ENCODE data around the gene TTLL11. TPM values are rescaled to one million over a fixed set of nuclear protein-coding genes. Genes with fewer than 3 reads are reported as not detected.
A peak's percentile ranks its signal among the peaks of the same experiment; 100 is the strongest.

TTLL11 gene
- total RNA-seq: 1 to 10 TPM; 4.0 to 4.5 TPM
- polyA plus RNA-seq: 6.2 TPM

GRCh38 chr9:122092611-122093506, at the start of gene TTLL11:
TSS of gene TTLL11 (minus strand) at chr9:122093308. CDS start at chr9:122093148, 160 bp downstream.
- H3K9me3 Mint-ChIP-seq: no peaks in the 10 kb centered on the region

GRCh38 chr9:122141671-122142070, 48.6 kb upstream of the TTLL11 start:
- peaks cover 0 to 2% of the 10 kb centered on the region in 2 donors for H3K27me3 Mint-ChIP-seq
- no peak overlapping the region for H3K4me3 ChIP-seq (ENCODE audit: low read length)

More at GRCh38 chr9:122092611-122093506, at the start of gene TTLL11:
- DNase-seq: peak; percentile 94 to 97 (median 96)
- ChIA-PET CTCF (interaction anchor here (1.2 to 4.0 kb wide), 2 partner anchors 32 to 258 kb away, joined by 5 to 11 read pairs; no protein-coding TSS in a partner anchor), POLR2A (interaction anchor here (0.6 to 1.4 kb wide), 4 partner anchors 36 to 736 kb away, joined by 3 to 6 read pairs (median 5); partner anchors contain the start of genes MRRF, PDCL and RBM18)
- H3K27me3 Mint-ChIP-seq: no peaks in the 10 kb centered on the region
- H3K27ac Mint-ChIP-seq: peak within 1 kb of the TSS; percentile 30 to 90 (median 78)
- no peaks in the 10 kb centered on the region for H3K9me3 ChIP-seq (ENCODE audit: low read length)
- H3K27me3 ChIP-seq (ENCODE audit: insufficient read depth, low read length, poor library complexity, severe bottlenecking): no peaks in the 10 kb centered on the region
- no peak within 1 kb of the TSS for H3K27ac ChIP-seq (ENCODE audit: low read depth, low read length)
- H3K36me3 Mint-ChIP-seq: peaks cover 0 to 7% (median 7%) of the 10 kb centered on the region in 3 donors
- peaks cover 40% of the 10 kb centered on the region for H3K4me1 ChIP-seq (ENCODE audit: insufficient read depth, low read length)
- no peaks in the 10 kb centered on the region for H3K36me3 ChIP-seq (ENCODE audit: insufficient read depth, low read length)
- peaks cover 33 to 47% (median 42%) of the 10 kb centered on the region in 3 donors for H3K4me1 Mint-ChIP-seq
- H3K4me3 Mint-ChIP-seq: peak within 1 kb of the TSS; percentile 88 to 95 (median 93)
- H3K4me3 ChIP-seq (ENCODE audit: low read length): peak within 1 kb of the TSS; percentile 74

GRCh38 chr9:122140368-122141193, 47.5 kb upstream of the TTLL11 start:
- Mint-ChIP-seq H3K36me3 (peaks cover 0 to 40% (median 8%) of the 10 kb centered on the region in 3 donors), H3K4me1 (no peaks in the 10 kb centered on the region), H3K27ac (peak overlapping the region in 1 of 8 donors; percentile 1), H3K27me3 (peaks cover 0 to 2% of the 10 kb centered on the region in 2 donors), H3K9me3 (no peaks in the 10 kb centered on the region), H3K4me3 (no peak overlapping the region)
- Histone ChIP-seq H3K4me3 (ENCODE audit: low read length) (no peak overlapping the region), H3K27ac (ENCODE audit: low read depth, low read length) (no peak overlapping the region), H3K4me1 (ENCODE audit: insufficient read depth, low read length) (no peaks in the 10 kb centered on the region), H3K36me3 (ENCODE audit: insufficient read depth, low read length) (peaks cover 20% of the 10 kb centered on the region), H3K27me3 (ENCODE audit: insufficient read depth, low read length, poor library complexity, severe bottlenecking) (no peaks in the 10 kb centered on the region), H3K9me3 (ENCODE audit: low read length) (no peaks in the 10 kb centered on the region)
- no peak for DNase-seq
- CTCF ChIA-PET: interaction anchor here (0.7 kb wide), 1 partner anchor 16 kb away, joined by 3 read pairs; no protein-coding TSS in a partner anchor
- POLR2A ChIA-PET: no interaction called here

More at GRCh38 chr9:122141671-122142070, 48.6 kb upstream of the TTLL11 start:
- peaks cover 20% of the 10 kb centered on the region for H3K36me3 ChIP-seq (ENCODE audit: insufficient read depth, low read length)
- no peak overlapping the region for H3K27ac ChIP-seq (ENCODE audit: low read depth, low read length)
- Mint-ChIP-seq H3K4me3 (no peak overlapping the region), H3K4me1 (no peaks in the 10 kb centered on the region), H3K9me3 (no peaks in the 10 kb centered on the region), H3K27ac (no peak overlapping the region), H3K36me3 (peaks cover 0 to 48% (median 10%) of the 10 kb centered on the region in 3 donors)
- H3K4me1 ChIP-seq (ENCODE audit: insufficient read depth, low read length): no peaks in the 10 kb centered on the region
- DNase-seq: no peak
- CTCF ChIA-PET: interaction anchor here (1.1 kb wide), 1 partner anchor 17 kb away, joined by 3 read pairs; no protein-coding TSS in a partner anchor
- no peaks in the 10 kb centered on the region for H3K9me3 ChIP-seq (ENCODE audit: low read length)
- POLR2A ChIA-PET: no interaction called here
- H3K27me3 ChIP-seq (ENCODE audit: insufficient read depth, low read length, poor library complexity, severe bottlenecking): no peaks in the 10 kb centered on the region

- Mint-ChIP-seq H3K36me3 (peaks cover 0 to 22% (median 1%) of the 10 kb centered on the region in 3 donors), H3K4me1 (no peaks in the 10 kb centered on the region), H3K9me3 (no peaks in the 10 kb centered on the region), H3K4me3 (no peak overlapping the region), H3K27me3 (peaks cover 0 to 2% of the 10 kb centered on the region in 2 donors), H3K27ac (no peak overlapping the region)
- Histone ChIP-seq H3K9me3 (ENCODE audit: low read length) (no peaks in the 10 kb centered on the region), H3K27me3 (ENCODE audit: insufficient read depth, low read length, poor library complexity, severe bottlenecking) (no peaks in the 10 kb centered on the region), H3K36me3 (ENCODE audit: insufficient read depth, low read length) (peaks cover 7% of the 10 kb centered on the region), H3K27ac (ENCODE audit: low read depth, low read length) (no peak overlapping the region), H3K4me3 (ENCODE audit: low read length) (no peak overlapping the region), H3K4me1 (ENCODE audit: insufficient read depth, low read length) (no peaks in the 10 kb centered on the region)
- CTCF ChIA-PET: no interaction called here
- POLR2A ChIA-PET: no interaction called here
- no peak for DNase-seq
These were observed 45.6 kb upstream of the TTLL11 start for GRCh38 chr9:122138560-122139268.

- H3K4me3 Mint-ChIP-seq: no peak overlapping the region
- POLR2A ChIA-PET: no interaction called here
- H3K4me1 ChIP-seq (ENCODE audit: insufficient read depth, low read length): no peaks in the 10 kb centered on the region
- peaks cover 3 to 5% of the 10 kb centered on the region in 2 donors for H3K27me3 Mint-ChIP-seq
- CTCF ChIA-PET: interaction anchor here (1.3 kb wide), 1 partner anchor 11 kb away, joined by 5 read pairs; no protein-coding TSS in a partner anchor
- H3K36me3 ChIP-seq (ENCODE audit: insufficient read depth, low read length): no peaks in the 10 kb centered on the region
- H3K36me3 Mint-ChIP-seq: no peaks in the 10 kb centered on the region
- no peaks in the 10 kb centered on the region for H3K9me3 Mint-ChIP-seq
- no peaks in the 10 kb centered on the region for H3K27me3 ChIP-seq (ENCODE audit: insufficient read depth, low read length, poor library complexity, severe bottlenecking)
- no peak overlapping the region for H3K4me3 ChIP-seq (ENCODE audit: low read length)
- H3K4me1 Mint-ChIP-seq: no peaks in the 10 kb centered on the region
- H3K27ac ChIP-seq (ENCODE audit: low read depth, low read length): no peak overlapping the region
- no peak for DNase-seq
- H3K9me3 ChIP-seq (ENCODE audit: low read length): no peaks in the 10 kb centered on the region
- H3K27ac Mint-ChIP-seq: no peak overlapping the region
These were observed 42.4 kb upstream of the TTLL11 start for GRCh38 chr9:122135529-122135859.

GRCh38 chr9:122134822-122135528, 41.9 kb upstream of the TTLL11 start:
- peak overlapping the region in 1 of 8 donors; percentile 34 for H3K27ac Mint-ChIP-seq
- no peaks in the 10 kb centered on the region for H3K4me1 Mint-ChIP-seq
- H3K4me3 Mint-ChIP-seq: no peak overlapping the region
- no peaks in the 10 kb centered on the region for H3K27me3 ChIP-seq (ENCODE audit: insufficient read depth, low read length, poor library complexity, severe bottlenecking)
- no peak for DNase-seq
- no peaks in the 10 kb centered on the region for H3K4me1 ChIP-seq (ENCODE audit: insufficient read depth, low read length)
- H3K36me3 ChIP-seq (ENCODE audit: insufficient read depth, low read length): no peaks in the 10 kb centered on the region
- no peak overlapping the region for H3K27ac ChIP-seq (ENCODE audit: low read depth, low read length)
- H3K9me3 Mint-ChIP-seq: no peaks in the 10 kb centered on the region
- H3K9me3 ChIP-seq (ENCODE audit: low read length): no peaks in the 10 kb centered on the region
- H3K36me3 Mint-ChIP-seq: no peaks in the 10 kb centered on the region
- POLR2A ChIA-PET: no interaction called here
- CTCF ChIA-PET: interaction anchor here (1.3 to 1.8 kb wide), 2 partner anchors 10 kb away, joined by 5 to 8 read pairs; no protein-coding TSS in a partner anchor
- H3K27me3 Mint-ChIP-seq: peaks cover 3 to 5% of the 10 kb centered on the region in 2 donors
- no peak overlapping the region for H3K4me3 ChIP-seq (ENCODE audit: low read length)

- H3K9me3 Mint-ChIP-seq: no peaks in the 10 kb centered on the region
- Histone ChIP-seq H3K4me1 (ENCODE audit: insufficient read depth, low read length) (no peaks in the 10 kb centered on the region), H3K4me3 (ENCODE audit: low read length) (no peak overlapping the region), H3K36me3 (ENCODE audit: insufficient read depth, low read length) (no peaks in the 10 kb centered on the region), H3K27ac (ENCODE audit: low read depth, low read length) (no peak overlapping the region), H3K9me3 (ENCODE audit: low read length) (no peaks in the 10 kb centered on the region), H3K27me3 (ENCODE audit: insufficient read depth, low read length, poor library complexity, severe bottlenecking) (no peaks in the 10 kb centered on the region)
- ChIA-PET CTCF (interaction anchor here (1.0 to 1.8 kb wide), 2 partner anchors 9 to 10 kb away, joined by 4 to 8 read pairs; no protein-coding TSS in a partner anchor), POLR2A (no interaction called here)
- no peak overlapping the region for H3K4me3 Mint-ChIP-seq
- H3K27ac Mint-ChIP-seq: no peak overlapping the region
- H3K4me1 Mint-ChIP-seq: peaks cover 0 to 4% (median 0%) of the 10 kb centered on the region in 3 donors
- H3K27me3 Mint-ChIP-seq: peaks cover 5 to 7% of the 10 kb centered on the region in 2 donors
- DNase-seq: no peak
- H3K36me3 Mint-ChIP-seq: no peaks in the 10 kb centered on the region
These were observed 41.0 kb upstream of the TTLL11 start for GRCh38 chr9:122133984-122134535.
